Activated T-helper 1 cell treated with anti-CD3 and anti-CD28 coated beads, Interleukin-2, amount 50 U/mL, for 16 hours (primary cell): Measurements from ENCODE around the gene ICE1.
"Not testable (repeated sequence)": the region's sequence is repeated elsewhere in the genome, so short reads cannot be mapped to it uniquely, and the experiment has no call there.

ENCODE experiments used
- DNase-seq, 2 donors: peaks; one replicate each; pipeline ENCODE4 v3.0.0-alpha.2; 2020; ENCODE audit warnings: low read depth in 1 of 2, low spot score in 1 of 2

The ICE1 gene

DNA sequence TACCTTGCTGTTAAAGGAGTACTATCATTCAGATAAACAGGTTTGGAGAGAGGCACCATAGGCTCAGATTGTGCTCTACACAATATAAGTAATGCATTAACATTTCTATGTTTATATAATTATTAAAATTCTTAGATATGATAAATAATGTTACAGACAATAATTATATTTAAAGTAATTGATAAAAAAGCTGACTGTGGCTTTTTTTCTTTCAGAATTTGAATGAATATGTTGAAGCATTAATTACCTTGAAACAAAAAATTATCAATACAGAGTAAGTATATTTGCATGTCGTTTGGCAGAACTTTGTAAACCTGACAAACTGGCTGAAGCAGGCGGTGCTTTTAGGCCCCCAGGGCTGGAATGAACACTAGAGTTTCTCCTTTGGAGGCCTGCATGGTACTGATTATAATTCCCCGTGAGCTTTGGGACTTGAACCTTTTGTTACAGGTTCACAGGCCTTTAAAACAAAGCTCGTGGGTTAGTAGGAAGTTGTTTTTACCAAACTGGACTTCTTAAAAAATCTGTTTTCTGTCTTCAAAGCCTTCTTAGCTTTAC is 13.8 kb downstream of the ICE1 start:
- no peak for DNase-seq

DNA sequence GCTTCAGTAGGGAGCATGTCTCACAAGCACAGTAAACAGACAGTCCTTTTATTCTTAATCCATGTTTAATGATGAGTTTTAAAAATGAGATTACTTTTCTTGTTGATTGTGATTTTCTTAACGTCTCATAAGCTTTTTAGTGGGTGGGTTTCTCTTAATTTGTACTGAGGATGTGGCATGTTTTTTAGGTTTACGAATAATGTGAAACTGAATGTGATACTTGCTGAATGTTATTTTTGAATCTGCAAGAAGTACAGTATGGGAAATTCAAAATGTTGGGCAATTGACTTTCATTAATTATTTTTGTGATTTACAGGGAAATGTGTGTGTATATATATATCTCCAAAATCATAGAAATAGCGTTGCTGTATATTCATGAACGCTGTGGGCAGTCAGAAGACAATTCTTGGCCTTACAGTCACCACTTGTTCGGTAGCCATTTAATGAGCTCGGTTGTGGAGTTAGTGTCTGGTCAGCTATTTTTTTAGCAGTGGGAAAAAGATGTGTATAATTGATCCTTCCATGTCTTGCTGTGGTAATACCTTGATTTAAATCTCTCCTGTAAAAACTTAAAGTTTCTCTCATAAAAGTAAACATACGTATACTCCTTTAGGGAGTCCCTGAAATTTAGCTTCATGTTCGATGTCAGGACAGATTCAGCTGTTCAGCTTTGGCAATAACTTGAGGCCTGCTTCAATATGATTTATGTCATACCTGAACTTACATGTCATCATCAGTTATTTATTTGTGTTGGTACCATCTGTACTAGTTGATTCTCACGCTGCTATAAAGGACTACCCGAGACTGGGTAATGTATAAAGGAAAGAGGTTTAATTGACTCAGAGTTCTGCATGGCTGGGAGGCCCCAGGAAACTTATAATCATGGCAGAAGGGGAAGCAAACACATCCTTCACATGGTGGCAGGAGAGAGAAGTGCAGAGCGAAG is 15.0 kb downstream of the ICE1 start:
- no peak for DNase-seq

DNA sequence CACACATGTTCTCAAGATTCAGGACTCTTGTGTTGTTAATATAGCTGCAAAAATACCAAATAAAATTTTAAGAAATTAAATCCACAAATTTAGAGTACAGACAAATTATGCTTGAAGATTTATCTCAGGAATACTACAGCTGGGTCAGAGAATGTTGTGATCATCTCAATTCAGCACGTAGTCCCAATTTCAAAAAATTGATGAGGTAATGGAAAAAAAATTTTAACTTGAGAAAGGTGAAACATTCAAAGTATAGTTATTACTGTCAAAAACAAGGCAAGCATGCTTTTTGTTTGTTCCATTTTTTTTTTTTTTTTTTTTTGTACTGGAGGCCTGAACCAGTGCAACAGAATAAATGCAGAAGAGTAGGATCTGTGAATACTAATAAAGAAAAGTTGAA is 29.4 kb downstream of the ICE1 start:
- DNase-seq: no peak

DNA sequence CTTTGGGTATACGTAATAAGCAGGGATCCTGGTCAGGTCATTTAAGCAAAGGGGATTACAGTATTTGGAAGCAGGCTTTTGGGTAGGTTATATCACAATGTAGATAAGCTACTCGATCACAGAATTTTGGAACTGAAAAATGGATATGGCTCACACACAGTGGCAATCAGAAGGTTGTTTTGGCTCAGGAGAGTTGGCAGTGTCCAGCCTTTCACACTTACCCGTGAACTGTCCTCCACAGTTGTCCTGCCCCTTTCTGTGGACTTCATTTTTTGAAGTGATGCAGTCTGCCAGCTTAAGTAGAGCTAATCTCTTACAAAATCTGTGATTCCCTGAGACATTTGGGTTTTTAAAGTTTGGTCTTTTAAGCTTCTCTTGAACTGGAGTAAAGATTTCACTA is 30.7 kb downstream of the ICE1 start:
- no peak for DNase-seq

DNA sequence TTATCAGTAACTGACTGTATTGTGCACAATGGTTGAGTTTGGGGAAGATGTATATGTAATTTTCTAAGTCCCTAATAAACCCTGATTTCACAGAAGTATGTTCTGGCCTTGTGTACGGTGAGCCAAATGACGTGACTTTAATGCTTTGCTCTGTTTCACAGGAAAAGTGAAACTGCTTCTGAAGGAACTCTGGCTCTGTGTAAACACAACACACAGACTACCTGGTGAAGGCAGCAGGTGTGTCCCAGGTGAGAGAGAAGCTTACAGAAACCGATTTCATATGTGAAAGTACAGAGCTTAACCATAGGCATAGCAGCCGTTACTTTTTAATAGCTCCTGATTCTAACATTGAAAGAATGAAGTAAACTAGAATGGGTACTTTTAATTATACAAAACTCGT is 31.9 kb downstream of the ICE1 start:
- DNase-seq: no peak

DNA sequence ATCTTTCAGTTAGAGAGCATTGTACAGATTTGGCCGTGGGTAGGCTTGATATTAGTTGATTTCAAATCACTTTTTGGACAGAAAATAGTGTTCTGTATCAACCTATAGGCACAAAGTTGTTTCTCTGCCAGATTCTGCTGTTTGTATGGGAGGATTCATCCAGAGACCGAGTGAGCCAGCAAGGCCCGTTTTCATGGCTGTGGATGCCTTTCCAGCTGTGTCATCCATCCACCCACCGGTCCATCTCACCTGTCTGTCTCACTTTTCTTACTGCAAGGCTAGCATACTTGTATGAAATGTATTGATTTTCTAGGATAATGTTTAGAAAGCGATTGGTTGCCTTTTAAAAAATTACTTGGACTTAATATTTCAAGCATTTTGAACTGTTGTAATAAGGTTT is 34.4 kb downstream of the ICE1 start:
- no peak for DNase-seq

DNA sequence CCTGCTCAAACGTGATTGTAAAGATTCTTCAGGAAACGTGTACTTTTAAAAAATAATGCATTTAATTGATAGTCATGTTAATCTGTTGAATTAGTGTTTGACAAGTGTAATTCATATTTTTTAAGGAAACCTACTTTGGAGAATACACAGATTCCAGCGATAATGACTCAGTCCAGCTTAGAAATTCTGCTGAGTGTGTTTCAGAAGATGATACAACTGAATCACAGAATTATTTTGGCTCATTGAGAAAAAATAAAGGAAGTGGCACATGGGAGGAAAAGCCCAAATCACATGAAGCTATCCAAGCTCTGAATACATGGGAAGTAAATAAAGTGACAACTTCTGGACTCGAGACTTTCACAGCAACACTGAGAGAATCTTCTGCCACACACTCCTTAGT is 37.8 kb downstream of the ICE1 start:
- DNase-seq: no peak

DNA sequence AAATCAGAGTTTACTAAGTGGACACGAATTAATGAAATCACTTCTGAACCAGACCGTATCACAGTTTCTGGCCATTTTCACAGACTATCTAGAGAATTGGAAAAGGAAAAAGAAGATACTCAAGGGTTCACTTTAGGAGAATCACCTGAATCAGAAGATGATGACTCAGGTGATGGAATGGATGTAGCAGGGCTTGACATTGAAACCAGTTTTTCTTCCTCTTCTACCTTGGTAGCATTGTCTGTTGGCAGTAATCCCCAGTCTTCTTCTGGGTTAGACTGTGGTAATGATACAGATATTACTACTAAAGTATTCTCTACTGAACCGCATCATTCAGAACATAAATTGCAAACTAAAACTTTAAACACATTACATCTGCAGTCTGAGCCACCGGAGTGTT is 38.5 kb downstream of the ICE1 start:
- no peak for DNase-seq

DNA sequence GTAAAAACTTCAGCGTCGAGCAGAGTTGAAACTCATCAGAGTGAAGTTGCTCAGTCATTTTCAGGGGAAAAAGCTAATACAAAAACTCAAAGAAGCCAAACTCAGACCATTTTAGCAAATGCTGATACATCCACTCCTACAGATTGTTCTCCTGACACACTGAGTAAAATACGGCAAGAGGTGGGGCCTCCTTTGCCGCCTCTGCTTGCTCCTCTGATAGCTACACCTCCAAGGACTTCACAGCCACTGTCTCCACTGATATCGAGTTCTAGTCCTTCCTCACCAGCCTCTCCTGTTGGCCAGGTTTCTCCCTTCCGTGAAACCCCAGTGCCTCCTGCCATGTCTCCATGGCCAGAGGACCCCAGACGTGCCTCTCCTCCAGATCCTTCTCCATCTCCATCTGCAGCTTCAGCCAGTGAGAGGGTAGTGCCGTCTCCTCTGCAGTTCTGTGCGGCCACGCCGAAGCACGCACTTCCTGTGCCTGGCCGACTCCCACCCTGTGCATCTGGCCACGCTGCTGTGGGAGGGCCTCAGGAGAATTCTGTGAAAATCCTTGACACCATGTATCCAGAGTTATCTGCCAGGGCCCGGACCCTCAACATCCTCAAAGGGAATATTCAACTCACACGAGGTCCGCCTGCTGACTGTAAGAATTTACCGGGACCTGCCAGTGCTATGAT is 41.7 kb downstream of the ICE1 start:
- no peak for DNase-seq

DNA sequence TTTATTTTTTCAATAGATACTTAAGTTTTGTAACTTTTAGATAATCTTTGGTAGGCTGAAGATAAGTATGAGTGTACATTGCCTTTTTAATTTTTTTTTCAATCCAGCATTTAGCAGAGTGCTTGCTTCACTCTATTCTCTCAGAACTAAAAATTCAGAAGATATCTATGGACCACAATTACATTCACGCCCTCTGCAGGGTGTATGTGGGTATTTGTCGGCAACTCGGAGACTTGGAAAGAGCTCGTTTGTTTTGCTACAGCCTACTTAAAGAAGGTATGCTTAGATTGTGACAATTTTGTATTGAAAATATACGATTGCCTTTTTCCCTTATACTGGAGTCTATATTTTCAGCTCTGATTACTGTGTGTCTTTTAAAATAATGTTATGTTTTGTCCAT is 43.8 kb downstream of the ICE1 start:
- DNase-seq: no peak

DNA sequence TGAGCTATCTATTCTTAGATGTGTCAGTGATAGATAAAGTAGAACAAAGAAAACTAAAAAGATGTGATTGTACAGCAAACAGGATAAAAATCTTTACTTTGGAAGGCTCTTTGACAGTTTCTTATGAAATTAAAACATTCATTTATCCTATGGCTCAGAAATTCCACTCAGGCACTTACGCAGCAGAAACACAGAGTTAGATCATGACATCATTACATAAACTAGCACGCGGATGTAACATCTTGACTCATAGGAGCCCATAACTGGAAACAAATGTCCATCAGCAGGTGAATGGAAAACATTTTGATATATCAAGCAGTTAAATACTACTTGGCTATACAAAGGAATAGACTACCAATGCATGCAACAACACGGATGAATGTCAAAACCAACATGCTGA is 45.3 kb downstream of the ICE1 start:
- DNase-seq: no peak

DNA sequence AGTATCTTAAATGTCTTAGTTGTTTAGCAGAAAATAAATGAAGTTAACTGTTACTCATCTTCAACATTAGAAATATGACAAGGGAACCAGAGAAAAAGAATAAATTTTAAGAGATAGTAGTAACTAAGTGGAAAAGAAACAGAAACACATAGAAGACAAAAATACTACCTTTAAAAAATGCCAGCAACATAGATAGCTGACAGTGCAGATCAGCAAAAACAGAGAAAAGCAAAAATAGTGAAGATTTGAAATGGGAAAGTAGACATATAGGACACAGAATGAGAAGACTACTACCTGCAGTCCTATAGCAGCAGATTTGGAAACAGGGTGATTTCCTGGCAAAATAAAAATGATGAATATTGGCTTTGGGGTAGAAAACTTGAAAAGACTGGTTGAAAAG is 48.5 kb downstream of the ICE1 start:
- DNase-seq: no peak

DNA sequence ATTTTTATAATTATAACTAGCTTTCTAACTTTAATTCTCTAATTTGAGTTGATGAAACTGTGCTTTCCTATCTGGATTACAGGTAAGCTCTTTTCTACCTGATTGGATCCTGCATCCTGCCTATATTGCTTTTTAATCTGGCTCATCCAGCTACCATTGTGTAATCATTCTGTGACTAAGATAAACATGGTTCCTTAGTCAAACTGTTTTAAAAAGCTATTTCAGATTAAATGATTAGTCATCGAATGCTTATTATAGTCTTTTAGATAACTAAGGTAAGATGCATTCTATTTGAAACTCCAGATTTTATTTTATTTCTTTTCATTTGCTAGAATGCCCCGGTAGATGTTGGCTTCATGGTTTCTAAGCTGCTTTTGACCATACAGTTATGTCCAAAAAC is 50.7 kb downstream of the ICE1 start:
- no peak for DNase-seq

DNA sequence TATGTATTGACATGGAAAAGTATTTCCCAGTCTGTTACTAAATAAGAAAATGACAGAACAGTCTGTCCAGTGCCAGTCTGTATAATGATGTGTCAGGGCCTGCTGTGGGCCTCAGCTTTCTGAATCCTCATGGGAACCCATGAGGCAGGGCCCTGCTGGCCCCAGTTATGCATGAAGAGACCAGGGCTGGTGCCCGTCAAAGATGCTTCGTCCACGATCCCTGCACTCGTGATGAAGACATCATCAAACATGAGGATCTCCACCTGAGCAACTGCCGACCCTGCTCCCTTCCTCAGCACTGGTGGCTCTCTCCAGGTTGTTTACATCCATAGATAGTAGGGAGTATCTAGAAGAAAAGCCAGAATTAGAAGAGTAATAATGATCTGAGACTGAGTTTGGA is 52.5 kb downstream of the ICE1 start:
- no peak for DNase-seq

DNA sequence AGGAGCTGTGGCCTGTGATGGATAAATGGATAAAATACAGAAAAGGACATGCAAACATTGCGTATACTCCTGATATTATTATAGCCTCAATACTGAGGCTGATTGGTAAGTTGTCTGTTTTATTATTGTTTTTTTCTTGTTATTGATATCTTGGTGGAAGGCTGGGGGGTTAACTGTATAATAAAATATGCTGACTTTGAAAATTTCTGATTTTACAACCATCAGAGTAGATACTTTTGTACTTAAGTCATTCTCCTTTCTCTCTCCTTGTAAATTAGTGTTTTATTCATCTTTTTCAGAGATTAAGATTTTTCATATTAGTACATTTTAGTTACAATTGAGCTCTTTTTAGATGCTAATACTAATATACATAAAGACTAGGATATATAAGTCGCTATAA is 53.5 kb downstream of the ICE1 start:
- DNase-seq: no peak

DNA sequence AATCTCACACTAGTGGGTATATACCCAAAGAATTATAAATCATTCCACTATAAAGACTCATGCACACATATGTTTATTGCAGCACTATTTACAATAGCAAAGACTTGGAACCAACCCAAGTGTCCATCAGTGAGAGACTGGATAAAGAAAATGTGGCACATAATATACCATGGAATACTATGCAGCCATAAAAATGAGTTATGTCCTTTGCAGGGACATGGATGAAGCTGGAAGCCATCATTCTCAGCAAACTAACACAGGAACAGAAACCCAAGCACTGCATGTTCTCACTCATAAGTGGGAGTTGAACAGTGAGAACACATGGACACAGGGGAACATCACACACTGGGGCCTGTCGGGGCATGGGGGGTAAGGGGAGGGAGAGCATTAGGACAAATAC is 57.1 kb downstream of the ICE1 start:
- not testable (repeated sequence) for DNase-seq

DNA sequence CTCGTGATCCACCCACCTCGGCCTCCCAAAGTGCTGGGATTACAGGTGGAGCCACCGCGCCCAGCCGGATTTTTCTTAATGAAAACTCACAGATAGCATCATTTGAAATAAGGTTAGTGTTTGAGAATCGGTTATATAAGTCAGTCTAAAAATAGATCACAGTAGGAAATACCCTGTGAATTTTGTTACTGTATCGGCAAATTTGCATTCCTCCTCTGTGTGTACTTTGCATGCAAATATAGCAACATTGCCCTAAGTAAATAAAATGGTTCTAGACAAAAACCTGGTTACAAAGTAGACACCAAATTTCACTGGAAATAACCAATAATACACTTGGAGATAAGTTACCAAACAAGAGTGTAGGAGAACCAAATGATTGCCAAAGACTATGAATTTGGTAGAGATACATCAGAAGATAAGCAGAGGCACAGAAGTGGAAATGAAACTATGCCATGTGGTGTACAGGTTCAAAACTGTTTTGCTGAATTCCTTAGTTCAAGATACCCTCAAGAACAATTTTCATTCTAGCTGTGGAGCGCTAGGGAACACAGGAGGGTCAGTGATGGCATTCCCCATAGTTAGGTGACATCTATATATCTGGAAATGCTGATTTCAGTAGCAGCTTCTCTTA is 58.1 kb downstream of the ICE1 start:
- DNase-seq: no peak

DNA sequence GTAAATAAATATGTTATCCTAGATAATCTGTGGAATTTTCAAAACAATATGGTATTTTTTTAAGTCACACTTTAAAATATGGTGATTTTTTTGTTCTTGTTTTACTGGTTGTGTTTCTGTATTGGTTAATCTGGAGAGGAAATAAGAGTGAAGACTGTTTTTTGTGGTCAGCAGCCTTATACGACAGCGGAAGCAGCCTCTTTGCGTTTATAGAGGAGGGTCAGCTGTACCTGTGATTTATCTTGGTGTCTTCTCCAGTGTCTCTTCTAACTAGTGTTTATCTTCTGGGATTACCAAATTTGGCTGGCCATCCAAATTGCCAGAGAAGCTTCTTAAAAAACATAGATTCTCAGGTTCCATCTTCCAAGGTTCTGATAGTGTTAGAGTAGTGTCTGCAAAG is 58.7 kb downstream of the ICE1 start:
- no peak for DNase-seq

DNA sequence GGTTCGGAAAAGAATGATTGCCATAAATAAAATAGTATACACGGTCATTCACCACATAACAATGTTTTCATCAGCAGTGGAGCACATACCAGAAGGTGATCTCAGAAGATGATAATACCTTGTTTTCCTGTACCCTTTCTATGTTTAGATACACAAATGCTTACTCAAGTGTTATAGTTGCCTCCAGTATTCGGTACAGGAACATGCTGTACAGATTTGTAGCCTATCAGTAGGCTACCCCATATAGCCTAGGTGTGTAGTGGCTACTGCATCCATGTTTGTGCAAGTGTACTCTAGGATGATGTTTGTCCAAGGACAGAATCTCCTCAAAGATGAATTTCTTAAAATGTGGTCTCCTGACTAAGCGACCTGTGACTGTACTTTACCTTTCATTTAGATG is 59.2 kb downstream of the ICE1 start:
- DNase-seq: no peak

DNA sequence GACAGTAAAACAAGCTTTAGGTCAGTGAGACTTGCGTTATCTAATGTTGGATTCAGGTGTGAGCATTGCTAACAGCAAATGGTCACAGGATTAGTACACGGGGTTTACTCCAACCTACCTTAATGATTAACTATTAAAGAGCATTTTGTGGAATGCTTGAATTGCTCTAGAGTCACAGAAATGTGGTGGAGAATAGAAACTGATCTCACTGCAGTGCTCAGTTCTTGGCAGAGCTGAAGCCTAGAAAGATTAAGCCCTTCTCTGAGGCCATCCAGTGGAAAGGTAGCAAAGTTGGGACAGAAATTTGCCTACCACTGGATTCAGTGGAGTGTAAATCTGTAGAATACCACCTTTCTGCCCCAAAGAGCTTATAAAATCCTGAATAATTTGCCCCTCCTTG is 60.9 kb downstream of the ICE1 start:
- DNase-seq: no peak

DNA sequence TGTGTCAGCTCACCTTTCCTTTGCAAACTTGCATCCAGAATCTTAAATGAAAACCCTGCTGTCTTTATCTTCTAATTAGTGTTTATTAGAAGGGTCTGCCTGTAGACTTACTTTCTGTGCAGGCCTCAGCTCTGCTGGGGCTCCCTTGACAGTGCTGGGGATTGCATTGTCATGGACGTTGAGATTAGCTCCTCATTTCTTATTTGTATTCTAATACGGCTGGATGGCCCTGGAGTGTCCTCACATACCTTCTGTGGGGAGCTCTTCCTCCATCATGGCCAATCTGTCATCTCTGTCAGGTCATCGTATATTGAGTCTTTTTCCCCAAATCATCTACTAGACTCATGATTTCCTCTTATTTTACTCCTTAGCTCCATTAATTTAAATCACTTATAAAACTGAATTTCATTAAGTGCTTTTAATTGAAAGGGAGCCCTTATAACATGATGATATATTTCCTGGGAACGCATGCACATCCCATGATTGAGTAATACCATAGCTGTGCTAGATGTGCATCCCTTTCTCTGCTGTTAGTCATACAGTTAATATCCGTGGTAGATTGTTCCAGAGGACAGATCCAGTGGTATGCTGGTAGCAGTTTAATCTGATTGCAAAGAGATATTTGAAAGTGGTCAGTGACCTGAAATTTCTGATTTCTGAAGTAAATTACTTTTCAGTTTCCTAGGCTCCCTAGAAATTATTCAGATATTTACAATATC is 61.6 kb downstream of the ICE1 start:
- DNase-seq: no peak
